NCI-H2107 treated with DMSO at 0.1 percent for 48 hours (cell line): ENCODE data around the gene DGKB.
A peak's percentile ranks its signal among the peaks of the same experiment; 100 is the strongest.

ENCODE experiments used
- DNase-seq: peaks from one replicate; lab custom pipeline; 2025; ENCODE audit not compliant: unreplicated experiment; lab: John Stamatoyannopoulos, UW

The DGKB gene

GRCh38 chr7:14403587-14403986 lies 499.0 kb downstream of the DGKB start:
- DNase-seq = no peak

GRCh38 chr7:14400271-14400670 lies 502.3 kb downstream of the DGKB start:
- no peak for DNase-seq

- no peak for DNase-seq
Measured at GRCh38 chr7:14398526-14398925, 504.0 kb downstream of the DGKB start.

- no peak for DNase-seq
Measured at GRCh38 chr7:14395860-14396259, 506.7 kb downstream of the DGKB start.

GRCh38 chr7:14394786-14395185 lies 507.8 kb downstream of the DGKB start:
- no peak for DNase-seq

- peak; percentile 99 for DNase-seq
Measured at GRCh38 chr7:14389595-14389994, 513.0 kb downstream of the DGKB start.

- peak; percentile 99 for DNase-seq
Measured at GRCh38 chr7:14389181-14389591, 513.4 kb downstream of the DGKB start.

- DNase-seq = no peak
Measured at GRCh38 chr7:14385074-14385473, 517.5 kb downstream of the DGKB start.

- no peak for DNase-seq
Measured at GRCh38 chr7:14381936-14382335, 520.6 kb downstream of the DGKB start.

GRCh38 chr7:14381306-14381705 lies 521.2 kb downstream of the DGKB start:
- no peak for DNase-seq

GRCh38 chr7:14380881-14381280 lies 521.7 kb downstream of the DGKB start:
- DNase-seq = no peak

GRCh38 chr7:14377646-14378266 lies 524.8 kb downstream of the DGKB start:
- no peak for DNase-seq

- DNase-seq = no peak
Measured at GRCh38 chr7:14376711-14377110, 525.8 kb downstream of the DGKB start.

GRCh38 chr7:14375998-14376397 lies 526.6 kb downstream of the DGKB start:
- DNase-seq = no peak

GRCh38 chr7:14374336-14374735 lies 528.2 kb downstream of the DGKB start:
- DNase-seq = no peak

- no peak for DNase-seq
Measured at GRCh38 chr7:14368285-14368684, 534.3 kb downstream of the DGKB start.

- DNase-seq = no peak
Measured at GRCh38 chr7:14351167-14351566, 551.4 kb downstream of the DGKB start.

- peak; percentile 18 for DNase-seq
Measured at GRCh38 chr7:14341200-14341775, 561.3 kb downstream of the DGKB start.

GRCh38 chr7:14340393-14341074 lies 562.0 kb downstream of the DGKB start:
- peak; percentile 12 for DNase-seq

GRCh38 chr7:14339861-14340260 lies 562.7 kb downstream of the DGKB start:
- no peak for DNase-seq

- DNase-seq = no peak
Measured at GRCh38 chr7:14336256-14336655, 566.3 kb downstream of the DGKB start.

- DNase-seq = no peak
Measured at GRCh38 chr7:14332155-14332554, 570.4 kb downstream of the DGKB start.

GRCh38 chr7:14324767-14325166 lies 577.8 kb downstream of the DGKB start:
- no peak for DNase-seq
